DND-41 (cell line): Measurements from ENCODE around the gene SLC22A12.

Experiments
- ATAC-seq: fragments of 200-7000 bp; cut with Tn5 transposase; 3 replicates; pipeline ENCODE4 v1.9.1; 2021; ENCODE audit warnings: low read depth; ENCODE audit not compliant: insufficient read depth
- DNase-seq: peaks from one replicate; pipeline ENCODE4 v3.0.0-alpha.2; 2020
- H2AFZ ChIP-seq: 2 replicates; pipeline ENCODE4 v1.6.0; 2012; ENCODE audit warnings: low read depth, low read length
- H3K27ac ChIP-seq: 2 replicates; pipeline ENCODE4 v1.5.1; 2012; ENCODE audit warnings: low read length, inconsistent platforms
- H3K27me3 ChIP-seq: fragments of 200-600 bp; sonication (generic); 2 replicates; pipeline ENCODE4 v1.6.0; 2012; ENCODE audit warnings: low read length, mild to moderate bottlenecking, inconsistent platforms; ENCODE audit not compliant: insufficient read depth, poor library complexity
- H3K36me3 ChIP-seq: 2 replicates; pipeline ENCODE4 v1.5.1; 2012; ENCODE audit warnings: low read length, inconsistent platforms; ENCODE audit not compliant: insufficient read depth
- H3K4me1 ChIP-seq: 2 replicates; pipeline ENCODE4 v1.5.1; 2012; ENCODE audit warnings: mild to moderate bottlenecking, low read length; ENCODE audit not compliant: insufficient read depth
- H3K4me2 ChIP-seq: 2 replicates; pipeline ENCODE4 v1.6.0; 2012; ENCODE audit warnings: mild to moderate bottlenecking, moderate library complexity, low read length, inconsistent platforms; ENCODE audit not compliant: insufficient read depth
- H3K4me3 ChIP-seq, 2 experiments: fragments of 200-600 bp in 1 of 2; shearing (Covaris generic) in 1 of 2; 2 replicates each; pipeline ENCODE4 v1.5.1; 2012 to 2016; ENCODE audit warnings: inconsistent platforms in 2 of 2, low read length in 2 of 2, mild to moderate bottlenecking in 2 of 2, low read depth in 1 of 2, moderate library complexity in 1 of 2
- H3K79me2 ChIP-seq: 2 replicates; pipeline ENCODE4 v1.6.0; 2012; ENCODE audit warnings: low read length, inconsistent platforms; ENCODE audit not compliant: insufficient read depth
- H3K9ac ChIP-seq: 2 replicates; pipeline ENCODE4 v1.6.0; 2012; ENCODE audit warnings: low read depth, mild to moderate bottlenecking, inconsistent platforms, low read length, moderate library complexity
- H3K9me3 ChIP-seq: 2 replicates; pipeline ENCODE4 v1.5.1; 2012; ENCODE audit warnings: low read length, moderate library complexity, mild to moderate bottlenecking, inconsistent platforms; ENCODE audit not compliant: insufficient read depth, severe bottlenecking
- H4K20me1 ChIP-seq: 2 replicates; pipeline ENCODE4 v1.6.0; 2012; ENCODE audit warnings: low read length; ENCODE audit not compliant: insufficient read depth
- CTCF ChIP-seq: IDR thresholded peaks from 2 replicates; pipeline ENCODE4 v1.5.1; 2012; ENCODE audit warnings: borderline replicate concordance, low read length, moderate library complexity, mild to moderate bottlenecking; ENCODE audit not compliant: poor library complexity, severe bottlenecking; ENCODE audit errors: extremely low read depth
- EZH2 ChIP-seq: IDR thresholded peaks from 3 replicates; pipeline ENCODE4 v1.6.1; 2012; ENCODE audit warnings: borderline replicate concordance, low read depth, mild to moderate bottlenecking, moderate library complexity, low read length, inconsistent platforms; ENCODE audit not compliant: severe bottlenecking

Gene SLC22A12

GRCh38 chr11:64566042-64566914 is 24.7 kb upstream of the SLC22A12 start:
- no peaks in the 10 kb centered on the region for H4K20me1 ChIP-seq
- no peaks in the 10 kb centered on the region for H3K27me3 ChIP-seq
- H3K4me2 ChIP-seq, result no peak overlapping the region
- no peaks in the 10 kb centered on the region for H3K36me3 ChIP-seq
- H3K4me3 ChIP-seq, result no peak overlapping the region
- DNase-seq, result peak; percentile 26
- TF ChIP-seq EZH2, result no peak
- no peak for TF ChIP-seq CTCF
- H3K79me2 ChIP-seq, result no peaks in the 10 kb centered on the region
- no peaks in the 10 kb centered on the region for H3K9me3 ChIP-seq
- ATAC-seq, result peak; percentile 62
- H2AFZ ChIP-seq, result no peak overlapping the region
- no peaks in the 10 kb centered on the region for H3K4me1 ChIP-seq
- no peak overlapping the region for H3K9ac ChIP-seq
- H3K27ac ChIP-seq, result no peak overlapping the region

- H3K4me1 ChIP-seq, result no peaks in the 10 kb centered on the region
- H3K27me3 ChIP-seq, result no peaks in the 10 kb centered on the region
- no peaks in the 10 kb centered on the region for H3K9me3 ChIP-seq
- no peak overlapping the region for H3K4me3 ChIP-seq
- DNase-seq (no peak), ATAC-seq (no peak)
- no peaks in the 10 kb centered on the region for H3K36me3 ChIP-seq
- no peak overlapping the region for H3K9ac ChIP-seq
- H3K4me2 ChIP-seq, result no peak overlapping the region
- no peak overlapping the region for H2AFZ ChIP-seq
- no peak overlapping the region for H3K27ac ChIP-seq
- no peaks in the 10 kb centered on the region for H4K20me1 ChIP-seq
- no peaks in the 10 kb centered on the region for H3K79me2 ChIP-seq
- TF ChIP-seq CTCF (no peak), EZH2 (no peak)
Measured at GRCh38 chr11:64566915-64567891, 23.8 kb upstream of the SLC22A12 start.

GRCh38 chr11:64568041-64568571 is 22.9 kb upstream of the SLC22A12 start:
- H3K9me3 ChIP-seq, result no peaks in the 10 kb centered on the region
- H3K9ac ChIP-seq, result no peak overlapping the region
- no peak for TF ChIP-seq EZH2
- TF ChIP-seq CTCF, result no peak
- no peaks in the 10 kb centered on the region for H3K4me1 ChIP-seq
- no peak overlapping the region for H3K4me2 ChIP-seq
- H3K27me3 ChIP-seq, result peaks cover 4% of the 10 kb centered on the region
- no peak overlapping the region for H3K27ac ChIP-seq
- H2AFZ ChIP-seq, result no peak overlapping the region
- H4K20me1 ChIP-seq, result no peaks in the 10 kb centered on the region
- ATAC-seq, result no peak
- no peaks in the 10 kb centered on the region for H3K79me2 ChIP-seq
- H3K36me3 ChIP-seq, result no peaks in the 10 kb centered on the region
- H3K4me3 ChIP-seq, result no peak overlapping the region
- DNase-seq, result no peak
